ENCODE results near the gene SIRPA. TPM values are rescaled to one million over a fixed set of nuclear protein-coding genes. Genes with fewer than 3 reads are reported as not detected.

Gene SIRPA
- total and polyA plus RNA-seq, 2 of the 8 experiments (the other 6 are each of a cell fraction or from before 2014, with no cell fraction given): 3.9 to 4.3 TPM

GRCh38 chr20:1899241-1899525 lies 4.0 kb downstream of the SIRPA start (continued):
- no peak for TF ChIP-seq CHD7 (IDR thresholded peaks at IDR 0.05; ENCODE audit: insufficient replicate concordance, low read length)
- no peak for TF ChIP-seq BCL11A (IDR thresholded peaks at IDR 0.05; ENCODE audit: low read depth in 2 of 2, low read length in 2 of 2)
- TF ChIP-seq KDM5A (IDR thresholded peaks at IDR 0.05; ENCODE audit: low read length): no peak
- TF ChIP-seq RFX5 (IDR thresholded peaks at IDR 0.05; ENCODE audit: borderline replicate concordance, low read depth, low read length): no peak
- no peak for TF ChIP-seq BRCA1 (IDR thresholded peaks at IDR 0.05; ENCODE audit: low read depth, low read length)
- no peak for TF ChIP-seq GABPA (IDR thresholded peaks at IDR 0.05; ENCODE audit: borderline replicate concordance, insufficient read depth, low read length)
- TF ChIP-seq RXRA (IDR thresholded peaks at IDR 0.05; ENCODE audit: insufficient read depth, low read depth, low read length): no peak
- no peak for TF ChIP-seq SRF (IDR thresholded peaks at IDR 0.05; ENCODE audit: low read depth, low read length)
- no peak for TF ChIP-seq ASH2L (IDR thresholded peaks at IDR 0.05; ENCODE audit: low read length)
- TF ChIP-seq JUN (IDR thresholded peaks at IDR 0.05; ENCODE audit: low read depth, low read length): no peak
- no peak for TF ChIP-seq KDM4A (IDR thresholded peaks at IDR 0.05; ENCODE audit: low read depth, low read length, severe bottlenecking)
